MM.1S (cell line): Measurements from ENCODE around the gene SULT6B1.
"Not testable (repeated sequence)": the region's sequence is repeated elsewhere in the genome, so short reads cannot be mapped to it uniquely, and the experiment has no call there.

Experiments used
- DNase-seq: peaks from one replicate; pipeline ENCODE4 v3.0.0-alpha.2; 2015
- H2AFZ ChIP-seq: fragments of 300-600 bp; sonication (generic); 2 replicates; pipeline ENCODE4 v1.6.0; 2016; ENCODE audit warnings: antibody characterized with exemption, low read length
- H3F3A ChIP-seq: fragments of 300-600 bp; sonication (generic); 2 replicates; pipeline ENCODE4 v1.6.1; 2016; ENCODE audit warnings: mild to moderate bottlenecking, antibody characterized with exemption, low read length, moderate library complexity, mixed read lengths; ENCODE audit not compliant: insufficient read depth
- H3K27ac ChIP-seq: fragments of 300-600 bp; sonication (generic); 2 replicates; pipeline ENCODE4 v1.5.1; 2016; ENCODE audit warnings: mild to moderate bottlenecking, low read length
- H3K27me3 ChIP-seq: fragments of 300-600 bp; sonication (generic); replicated peaks from 2 replicates; pipeline ENCODE4 v1.6.0; 2016; ENCODE audit warnings: low read length; ENCODE audit not compliant: insufficient read depth
- H3K36me3 ChIP-seq: fragments of 300-600 bp; sonication (generic); replicated peaks from 2 replicates; pipeline ENCODE4 v1.6.1; 2016; ENCODE audit warnings: mild to moderate bottlenecking, low read length, mixed read lengths; ENCODE audit not compliant: insufficient read depth
- H3K4me1 ChIP-seq: fragments of 300-600 bp; sonication (generic); 2 replicates; pipeline ENCODE4 v1.6.1; 2016; ENCODE audit warnings: low read length, mixed read lengths
- H3K4me2 ChIP-seq: fragments of 300-600 bp; sonication (generic); 2 replicates; pipeline ENCODE4 v1.6.0; 2016; ENCODE audit warnings: low read depth, low read length
- H3K4me3 ChIP-seq: fragments of 300-600 bp; sonication (generic); 2 replicates; pipeline ENCODE4 v1.5.1; 2016; ENCODE audit warnings: low read length, mixed read lengths
- H3K79me2 ChIP-seq: fragments of 300-600 bp; sonication (generic); 2 replicates; pipeline ENCODE4 v1.6.1; 2016; ENCODE audit warnings: mixed run types, low read length, mixed read lengths
- H3K9ac ChIP-seq: fragments of 300-600 bp; sonication (generic); 2 replicates; pipeline ENCODE4 v1.6.1; 2016; ENCODE audit warnings: low read length, mixed read lengths
- H3K9me2 ChIP-seq: fragments of 300-600 bp; sonication (generic); replicated peaks from 2 replicates; pipeline ENCODE4 v1.6.1; 2016; ENCODE audit warnings: mild to moderate bottlenecking, low read length, mixed read lengths; ENCODE audit not compliant: insufficient read depth
- H3K9me3 ChIP-seq: fragments of 300-600 bp; sonication (generic); replicated peaks from 2 replicates; pipeline ENCODE4 v1.6.1; 2016; ENCODE audit warnings: mild to moderate bottlenecking, low read length, mixed read lengths; ENCODE audit not compliant: insufficient read depth
- H4K20me1 ChIP-seq: fragments of 300-600 bp; sonication (generic); 2 replicates; pipeline ENCODE4 v1.6.1; 2016; ENCODE audit warnings: mild to moderate bottlenecking, low read length, moderate library complexity, mixed read lengths; ENCODE audit not compliant: insufficient read depth
- EZH2 ChIP-seq: fragments of 300-600 bp; sonication (generic); optimal IDR thresholded peaks from 2 replicates; pipeline ENCODE3; 2017; ENCODE audit warnings: low read depth, mild to moderate bottlenecking, antibody characterized with exemption, low read length, mixed read lengths
- EZH2phosphoT487 ChIP-seq: fragments of 300-600 bp; sonication (generic); IDR thresholded peaks from 2 replicates; pipeline ENCODE4 v1.6.1; 2018; ENCODE audit warnings: antibody characterized with exemption, low read length
- TF ChIP-seq, protein P1 (sequence below): fragments of 300-600 bp; sonication (generic); IDR thresholded peaks from 2 replicates; pipeline ENCODE4 v1.5.1; 2016; ENCODE audit warnings: antibody characterized with exemption, low read length, mixed read lengths

The SULT6B1 gene

DNA sequence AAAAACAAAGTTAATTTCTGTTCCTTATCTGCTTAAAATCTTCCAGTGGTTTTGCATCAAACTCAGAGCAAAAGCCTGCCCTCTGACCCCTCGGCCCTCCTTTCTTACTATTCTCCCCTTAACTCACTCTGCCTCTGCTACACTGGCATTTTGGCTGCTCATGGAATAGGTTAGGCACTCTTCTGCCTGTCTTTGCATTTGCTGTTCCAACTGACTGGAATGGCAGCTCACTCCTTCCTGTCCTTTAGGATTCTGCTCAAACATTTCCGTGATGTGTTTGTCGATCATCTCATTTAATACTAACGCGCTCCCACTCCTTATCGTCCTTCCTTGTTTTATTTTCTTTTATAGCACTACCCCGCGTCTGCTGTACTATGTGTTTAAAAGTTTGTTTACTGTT, 42.1 kb upstream of the SULT6B1 start:
- H3K79me2 ChIP-seq: peaks cover 94% of the 10 kb centered on the region
- peak overlapping the region; percentile 98 for H3K4me3 ChIP-seq
- TF ChIP-seq EZH2 (no peak), EZH2phosphoT487 (no peak)
- TF ChIP-seq, protein P1, sequence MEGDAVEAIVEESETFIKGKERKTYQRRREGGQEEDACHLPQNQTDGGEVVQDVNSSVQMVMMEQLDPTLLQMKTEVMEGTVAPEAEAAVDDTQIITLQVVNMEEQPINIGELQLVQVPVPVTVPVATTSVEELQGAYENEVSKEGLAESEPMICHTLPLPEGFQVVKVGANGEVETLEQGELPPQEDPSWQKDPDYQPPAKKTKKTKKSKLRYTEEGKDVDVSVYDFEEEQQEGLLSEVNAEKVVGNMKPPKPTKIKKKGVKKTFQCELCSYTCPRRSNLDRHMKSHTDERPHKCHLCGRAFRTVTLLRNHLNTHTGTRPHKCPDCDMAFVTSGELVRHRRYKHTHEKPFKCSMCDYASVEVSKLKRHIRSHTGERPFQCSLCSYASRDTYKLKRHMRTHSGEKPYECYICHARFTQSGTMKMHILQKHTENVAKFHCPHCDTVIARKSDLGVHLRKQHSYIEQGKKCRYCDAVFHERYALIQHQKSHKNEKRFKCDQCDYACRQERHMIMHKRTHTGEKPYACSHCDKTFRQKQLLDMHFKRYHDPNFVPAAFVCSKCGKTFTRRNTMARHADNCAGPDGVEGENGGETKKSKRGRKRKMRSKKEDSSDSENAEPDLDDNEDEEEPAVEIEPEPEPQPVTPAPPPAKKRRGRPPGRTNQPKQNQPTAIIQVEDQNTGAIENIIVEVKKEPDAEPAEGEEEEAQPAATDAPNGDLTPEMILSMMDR: no peak
- 0 out of 2 replicates have a peak, but pooled peaks cover 3% of the 10 kb centered on the region for H4K20me1 ChIP-seq
- H3K36me3 ChIP-seq: peaks cover 20% of the 10 kb centered on the region
- 0 out of 2 replicates have a peak, but pooled peaks cover 10% of the 10 kb centered on the region for H3F3A ChIP-seq
- peak overlapping the region; percentile 91 for H3K9ac ChIP-seq
- H3K9me2 ChIP-seq: no peaks in the 10 kb centered on the region
- H3K27ac ChIP-seq: peak overlapping the region; percentile 85
- H3K9me3 ChIP-seq: no peaks in the 10 kb centered on the region
- H2AFZ ChIP-seq: peak overlapping the region; percentile 96; the same call in 1 of the 2 replicates
- no peak for DNase-seq
- peak overlapping the region; percentile 96 for H3K4me2 ChIP-seq
- H3K4me1 ChIP-seq: peaks cover 18% of the 10 kb centered on the region
- H3K27me3 ChIP-seq: no peaks in the 10 kb centered on the region

DNA sequence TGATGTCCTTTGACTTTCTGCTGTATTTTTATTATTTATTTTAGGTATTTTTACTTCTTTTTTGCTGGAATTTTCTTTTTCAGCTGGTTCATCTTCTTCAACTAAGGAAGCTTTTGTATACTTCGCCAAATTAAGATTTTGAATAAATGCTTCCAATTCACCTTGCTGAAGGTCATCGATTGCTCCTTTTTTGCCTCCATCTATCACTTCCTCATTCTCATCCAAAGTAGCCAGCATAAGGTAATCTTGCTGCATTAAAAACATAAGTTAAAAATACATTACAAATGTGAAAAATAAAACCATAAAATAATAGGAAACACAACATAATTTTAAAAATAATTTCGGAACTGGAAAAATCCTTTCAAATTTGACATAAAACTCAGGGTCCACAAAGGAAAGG, 40.3 kb upstream of the SULT6B1 start:
- peaks cover 92% of the 10 kb centered on the region for H3K79me2 ChIP-seq
- 0 out of 2 replicates have a peak, but pooled peaks cover 10% of the 10 kb centered on the region for H3F3A ChIP-seq
- H3K36me3 ChIP-seq: peaks cover 20% of the 10 kb centered on the region
- no peaks in the 10 kb centered on the region for H3K27me3 ChIP-seq
- H3K4me1 ChIP-seq: peaks cover 18% of the 10 kb centered on the region
- no peak overlapping the region for H3K4me3 ChIP-seq
- TF ChIP-seq EZH2phosphoT487 (no peak), EZH2 (no peak)
- TF ChIP-seq, protein P1: no peak
- H2AFZ ChIP-seq: no peak overlapping the region
- H3K9me2 ChIP-seq: no peaks in the 10 kb centered on the region
- H4K20me1 ChIP-seq: peaks cover 3% of the 10 kb centered on the region; the same call in 1 of the 2 replicates
- no peak overlapping the region for H3K27ac ChIP-seq
- no peak for DNase-seq
- no peak overlapping the region for H3K9ac ChIP-seq
- no peaks in the 10 kb centered on the region for H3K9me3 ChIP-seq
- H3K4me2 ChIP-seq: no peak overlapping the region

DNA sequence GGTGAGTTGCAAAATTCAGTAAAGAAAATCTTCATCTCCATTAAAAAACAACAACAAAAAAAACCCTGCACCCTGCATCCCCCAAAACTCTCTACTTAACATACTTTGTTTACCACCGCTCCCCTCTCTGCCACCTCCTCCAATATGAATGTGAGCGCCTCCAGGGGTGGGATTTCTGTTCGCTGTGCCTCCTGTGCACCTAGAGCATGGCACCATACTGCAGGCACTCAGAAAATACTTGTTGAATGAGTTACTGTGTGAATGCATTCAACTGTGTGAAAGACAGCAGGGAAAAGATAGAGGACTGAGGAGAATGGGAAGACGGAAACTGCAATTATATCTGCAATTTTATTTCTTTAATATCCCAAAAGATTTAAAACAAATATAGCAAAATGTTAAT, 38.4 kb upstream of the SULT6B1 start:
- H3K4me1 ChIP-seq: peaks cover 10% of the 10 kb centered on the region
- H3K9me3 ChIP-seq: no peaks in the 10 kb centered on the region
- no peak overlapping the region for H2AFZ ChIP-seq
- no peak overlapping the region for H3K4me2 ChIP-seq
- H3K9ac ChIP-seq: no peak overlapping the region
- H3K27me3 ChIP-seq: no peaks in the 10 kb centered on the region
- H3K9me2 ChIP-seq: no peaks in the 10 kb centered on the region
- H3F3A ChIP-seq: 0 out of 2 replicates have a peak, but pooled peaks cover 10% of the 10 kb centered on the region
- H3K79me2 ChIP-seq: peaks cover 85% of the 10 kb centered on the region
- no peak for DNase-seq
- peaks cover 20% of the 10 kb centered on the region for H3K36me3 ChIP-seq
- H4K20me1 ChIP-seq: peaks cover 9% of the 10 kb centered on the region; the same call in 1 of the 2 replicates
- H3K4me3 ChIP-seq: no peak overlapping the region
- no peak overlapping the region for H3K27ac ChIP-seq
- TF ChIP-seq EZH2phosphoT487 (no peak), EZH2 (no peak)
- TF ChIP-seq, protein P1: no peak

DNA sequence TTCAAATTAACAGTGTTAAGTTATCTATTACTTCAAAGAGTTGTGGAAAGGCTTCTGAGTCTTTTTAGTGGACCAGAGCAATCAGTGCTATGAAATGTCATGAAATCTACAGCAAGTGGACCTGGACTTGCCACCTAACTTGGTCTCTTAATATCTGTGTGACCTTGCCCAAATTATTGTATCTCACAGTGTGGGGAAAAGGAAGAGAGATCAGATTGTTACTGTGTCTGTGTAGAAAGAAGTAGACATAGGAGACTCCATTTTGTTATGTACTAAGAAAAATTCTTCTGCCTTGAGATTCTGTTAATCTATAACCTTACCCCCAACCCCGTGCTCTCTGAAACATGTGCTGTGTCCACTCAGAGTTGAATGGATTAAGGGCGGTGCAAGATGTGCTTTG, 36.7 kb upstream of the SULT6B1 start:
- Histone ChIP-seq H3K79me2 (peaks cover 78% of the 10 kb centered on the region), H3K36me3 (peaks cover 20% of the 10 kb centered on the region)
- H3K9ac ChIP-seq, H3K4me1 ChIP-seq, H3K9me2 ChIP-seq, H2AFZ ChIP-seq, H3K27me3 ChIP-seq, H3K9me3 ChIP-seq, H3K4me2 ChIP-seq, H3K4me3 ChIP-seq, H3F3A ChIP-seq, DNase-seq, H3K27ac ChIP-seq, H4K20me1 ChIP-seq: not testable (repeated sequence)
